ENCODE measurements around the gene USP43.

USP43 gene

GRCh38 chr17:9666461-9667050 lies 21.2 kb downstream of the USP43 start:
- no peak for TF ChIP-seq ZNF623 (tag by site-specific recombination; IDR thresholded peaks at IDR 0.05)
- CTCF ChIA-PET = interaction anchor here (0.6 to 2.7 kb wide), 6 partner anchors 10 to 158 kb away, joined by 3 to 13 read pairs (median 3); partner anchors contain the start of genes CFAP52 and STX8
- Histone ChIP-seq H3K9me3 (ENCODE audit: control insufficient read depth, insufficient read depth, low read depth, low read length) (no peaks in the 10 kb centered on the region), H3K4me3 (ENCODE audit: low read depth, low read length) (no peak overlapping the region), H3K36me3 (ENCODE audit: control insufficient read depth in 2 of 2, insufficient read depth in 1 of 2, low read length in 2 of 2) (peaks cover 0 to 8% of the 10 kb centered on the region in 2 experiments; a peak in 1 of 3 replicates), H3K27ac (ENCODE audit: extremely low read depth, low read depth, low read length) (no peak overlapping the region), H3K4me1 (ENCODE audit: control insufficient read depth, insufficient read depth, low read length) (peaks cover 3% of the 10 kb centered on the region; the same call in 1 of the 2 replicates)
- POLR2A ChIA-PET = no interaction called here

- Histone ChIP-seq H3K4me3 (ENCODE audit: low read depth, low read length) (no peak overlapping the region), H3K9me3 (ENCODE audit: control insufficient read depth, insufficient read depth, low read depth, low read length) (no peaks in the 10 kb centered on the region), H3K4me1 (ENCODE audit: control insufficient read depth, insufficient read depth, low read length) (peaks cover 3% of the 10 kb centered on the region; the same call in 1 of the 2 replicates), H3K36me3 (ENCODE audit: control insufficient read depth in 2 of 2, insufficient read depth in 1 of 2, low read length in 2 of 2) (peaks cover 0 to 5% of the 10 kb centered on the region in 2 experiments; a peak in 1 of 3 replicates), H3K27ac (ENCODE audit: extremely low read depth, low read depth, low read length) (no peak overlapping the region)
- ChIA-PET CTCF (interaction anchor here (0.6 to 1.2 kb wide), 4 partner anchors 9 to 91 kb away, joined by 3 to 4 read pairs (median 4); no protein-coding TSS in a partner anchor), POLR2A (interaction anchor here (0.6 to 1.1 kb wide), 4 partner anchors 19 to 280 kb away, joined by 3 to 4 read pairs (median 4); no protein-coding TSS in a partner anchor)
- no peak for TF ChIP-seq HOXC10 (CRISPR knock-in tag; IDR thresholded peaks at IDR 0.05)
- TF ChIP-seq, protein P1, sequence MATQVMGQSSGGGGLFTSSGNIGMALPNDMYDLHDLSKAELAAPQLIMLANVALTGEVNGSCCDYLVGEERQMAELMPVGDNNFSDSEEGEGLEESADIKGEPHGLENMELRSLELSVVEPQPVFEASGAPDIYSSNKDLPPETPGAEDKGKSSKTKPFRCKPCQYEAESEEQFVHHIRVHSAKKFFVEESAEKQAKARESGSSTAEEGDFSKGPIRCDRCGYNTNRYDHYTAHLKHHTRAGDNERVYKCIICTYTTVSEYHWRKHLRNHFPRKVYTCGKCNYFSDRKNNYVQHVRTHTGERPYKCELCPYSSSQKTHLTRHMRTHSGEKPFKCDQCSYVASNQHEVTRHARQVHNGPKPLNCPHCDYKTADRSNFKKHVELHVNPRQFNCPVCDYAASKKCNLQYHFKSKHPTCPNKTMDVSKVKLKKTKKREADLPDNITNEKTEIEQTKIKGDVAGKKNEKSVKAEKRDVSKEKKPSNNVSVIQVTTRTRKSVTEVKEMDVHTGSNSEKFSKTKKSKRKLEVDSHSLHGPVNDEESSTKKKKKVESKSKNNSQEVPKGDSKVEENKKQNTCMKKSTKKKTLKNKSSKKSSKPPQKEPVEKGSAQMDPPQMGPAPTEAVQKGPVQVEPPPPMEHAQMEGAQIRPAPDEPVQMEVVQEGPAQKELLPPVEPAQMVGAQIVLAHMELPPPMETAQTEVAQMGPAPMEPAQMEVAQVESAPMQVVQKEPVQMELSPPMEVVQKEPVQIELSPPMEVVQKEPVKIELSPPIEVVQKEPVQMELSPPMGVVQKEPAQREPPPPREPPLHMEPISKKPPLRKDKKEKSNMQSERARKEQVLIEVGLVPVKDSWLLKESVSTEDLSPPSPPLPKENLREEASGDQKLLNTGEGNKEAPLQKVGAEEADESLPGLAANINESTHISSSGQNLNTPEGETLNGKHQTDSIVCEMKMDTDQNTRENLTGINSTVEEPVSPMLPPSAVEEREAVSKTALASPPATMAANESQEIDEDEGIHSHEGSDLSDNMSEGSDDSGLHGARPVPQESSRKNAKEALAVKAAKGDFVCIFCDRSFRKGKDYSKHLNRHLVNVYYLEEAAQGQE (tag by site-specific recombination; IDR thresholded peaks at IDR 0.05) = no peak
- peak; percentile 27; the same call in 1 of the 2 replicates for TF ChIP-seq GLIS1 (tag by site-specific recombination; IDR thresholded peaks at IDR 0.05)
- TF ChIP-seq TCF7L2 (IDR thresholded peaks at IDR 0.05; ENCODE audit: borderline replicate concordance, low read depth, low read length) = 0 out of 2 replicates have a peak, but pooled peaks have one; percentile 8
- TF ChIP-seq ZNF560 (tag by site-specific recombination; IDR thresholded peaks at IDR 0.05; ENCODE audit: borderline replicate concordance) = no peak
Measured at GRCh38 chr17:9668517-9668916, 23.2 kb downstream of the USP43 start.

- Histone ChIP-seq H3K27ac (ENCODE audit: extremely low read depth, low read depth, low read length) (no peak overlapping the region), H3K4me1 (ENCODE audit: control insufficient read depth, insufficient read depth, low read length) (peaks cover 3% of the 10 kb centered on the region; the same call in 1 of the 2 replicates), H3K4me3 (ENCODE audit: low read depth, low read length) (no peak overlapping the region), H3K9me3 (ENCODE audit: control insufficient read depth, insufficient read depth, low read depth, low read length) (no peaks in the 10 kb centered on the region), H3K36me3 (ENCODE audit: control insufficient read depth in 2 of 2, insufficient read depth in 1 of 2, low read length in 2 of 2) (peaks cover 0 to 6% of the 10 kb centered on the region in 2 experiments; a peak in 1 of 3 replicates)
- no peak for TF ChIP-seq ZNF558 (tag by site-specific recombination; IDR thresholded peaks at IDR 0.05)
- no peak for TF ChIP-seq TSHZ1 (tag by site-specific recombination; IDR thresholded peaks at IDR 0.05; ENCODE audit: borderline replicate concordance)
- no peak for TF ChIP-seq ZNF302 (tag by site-specific recombination; IDR thresholded peaks at IDR 0.05; ENCODE audit: low read depth)
- no peak for TF ChIP-seq ZNF629 (tag by site-specific recombination; IDR thresholded peaks at IDR 0.05)
- TF ChIP-seq HOXA7 (CRISPR knock-in tag; IDR thresholded peaks at IDR 0.05; ENCODE audit: borderline replicate concordance) = no peak
- TF ChIP-seq ZBTB26 (tag by site-specific recombination; optimal IDR thresholded peaks at IDR 0.05) = no peak
- no peak for TF ChIP-seq ZNF768 (tag by site-specific recombination; IDR thresholded peaks at IDR 0.05)
- CTCF ChIA-PET = no interaction called here
- POLR2A ChIA-PET = no interaction called here
Measured at GRCh38 chr17:9669551-9670008, 24.3 kb downstream of the USP43 start.

All from HEK293 (cell line).